GM19395 (cell line): ENCODE data around the gene TBC1D8.
A peak's percentile ranks its signal among the peaks of the same experiment; 100 is the strongest.

Source experiments
- ATAC-seq: cut with Tn5 transposase; IDR thresholded peaks from one replicate; pipeline ENCODE4 v1.9.1; 2021; ENCODE audit warnings: mild to moderate bottlenecking, moderate library complexity; ENCODE audit not compliant: unreplicated experiment

Gene TBC1D8

DNA sequence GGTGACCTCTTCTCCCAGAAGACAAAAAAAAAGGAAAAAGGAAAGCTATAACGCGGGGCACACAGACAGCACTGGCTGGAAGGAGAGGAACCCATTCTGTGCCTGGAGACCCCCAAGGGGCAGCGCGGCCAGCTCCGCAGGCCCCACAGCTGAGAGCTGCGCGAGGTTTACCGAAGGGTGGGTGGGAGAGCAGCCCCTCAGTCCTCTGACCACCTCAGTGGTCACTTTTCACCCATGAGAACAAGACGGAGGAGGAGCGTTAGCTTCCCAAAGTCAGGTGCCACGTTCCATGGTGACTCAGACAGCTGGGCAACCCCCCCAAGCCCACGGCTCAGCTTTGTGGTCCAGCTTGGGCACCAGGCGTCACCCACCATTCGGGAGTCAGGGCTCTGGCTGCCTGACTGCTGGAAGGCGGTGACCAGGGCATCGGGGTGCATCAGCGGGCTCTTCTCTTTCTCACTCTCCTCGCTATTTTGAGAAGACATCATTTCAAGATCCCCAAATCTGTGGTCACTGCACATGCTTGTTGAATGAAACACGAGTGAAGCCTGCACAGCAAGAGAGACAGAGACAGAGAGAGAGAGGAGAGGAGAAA lies 113.9 kb downstream of the TBC1D8 start:
- no peak for ATAC-seq

GRCh38 chr2:101036562-101036961 lies 114.6 kb downstream of the TBC1D8 start:
- ATAC-seq = no peak

GRCh38 chr2:101032084-101032776 lies 119.0 kb downstream of the TBC1D8 start:
- no peak for ATAC-seq

DNA sequence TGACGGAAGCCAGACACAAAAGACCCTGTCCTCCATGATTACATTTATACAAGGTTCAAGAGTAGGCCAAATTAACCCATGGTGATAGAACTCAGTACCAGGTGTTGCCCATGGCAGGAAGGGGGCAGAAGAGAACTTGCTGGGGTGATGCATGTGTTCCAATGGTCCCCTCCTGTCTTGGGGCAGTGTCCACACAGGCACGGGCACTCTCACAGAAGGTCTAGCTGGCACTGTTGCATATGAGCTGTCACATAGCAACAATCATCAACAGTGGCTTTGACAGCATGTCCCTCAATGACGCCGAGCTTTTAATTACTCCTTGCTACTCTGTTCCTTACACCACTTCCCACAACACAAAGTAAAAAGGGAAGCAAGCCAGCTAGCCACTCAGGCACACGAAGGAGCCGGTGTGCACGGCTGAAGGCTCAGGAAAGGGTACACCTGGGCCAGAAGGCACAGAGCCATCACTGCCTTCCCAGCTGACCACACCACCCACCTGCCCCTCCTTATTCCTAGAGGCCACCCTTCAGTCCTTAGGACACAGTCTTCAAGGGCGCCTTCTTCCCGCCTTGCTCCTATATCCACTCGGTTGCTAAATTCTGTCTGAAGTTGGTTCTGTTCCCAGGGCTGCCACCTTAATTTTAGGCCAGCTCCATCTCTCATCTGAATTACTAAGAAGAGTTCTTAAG lies 120.2 kb downstream of the TBC1D8 start:
- ATAC-seq = no peak

- ATAC-seq = no peak
Observed at GRCh38 chr2:101027852-101028251, 123.3 kb downstream of the TBC1D8 start.

GRCh38 chr2:101026923-101027469 lies 124.2 kb downstream of the TBC1D8 start:
- no peak for ATAC-seq

DNA sequence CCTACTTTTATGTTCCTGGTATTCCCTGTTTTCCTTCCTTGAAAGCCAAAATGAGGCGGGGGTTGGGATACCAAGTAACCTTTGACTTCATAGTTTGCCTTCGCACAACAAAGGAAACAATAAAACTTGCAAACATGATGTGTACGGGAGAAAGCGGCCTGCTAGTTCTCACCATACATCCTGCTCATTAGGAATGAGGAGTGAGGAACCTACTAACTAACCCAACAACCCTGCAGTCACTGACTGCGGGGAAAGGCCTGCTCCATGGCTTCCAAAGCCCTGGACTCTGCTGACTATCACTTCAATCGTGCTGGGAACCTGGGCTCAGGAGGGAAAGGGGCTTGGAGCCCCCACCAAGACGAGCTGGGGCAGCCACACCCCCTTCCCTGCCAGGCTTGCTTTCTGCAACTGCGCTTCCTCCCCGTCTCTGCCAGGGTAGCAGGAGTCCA lies 124.9 kb downstream of the TBC1D8 start:
- ATAC-seq = no peak

DNA sequence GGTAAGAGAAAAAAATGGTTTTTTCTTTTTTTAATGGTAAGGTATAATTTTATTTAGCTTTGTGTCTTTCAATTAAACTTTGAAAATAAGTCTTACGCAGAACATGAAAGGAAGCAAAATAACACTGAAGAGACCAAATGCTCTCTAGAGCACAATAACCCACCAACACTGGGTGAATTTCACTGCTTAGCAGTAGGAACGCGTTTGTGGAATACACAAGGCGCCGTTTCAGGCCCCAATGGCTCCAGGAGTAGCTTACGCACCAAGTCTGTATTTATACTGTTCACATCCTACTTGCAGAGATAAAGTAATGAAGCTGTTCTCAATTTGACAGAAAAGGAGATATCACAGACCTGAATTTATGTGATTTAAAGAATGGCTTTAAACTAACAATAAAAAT lies 125.6 kb downstream of the TBC1D8 start:
- ATAC-seq = no peak

GRCh38 chr2:101023327-101024107 lies 127.7 kb downstream of the TBC1D8 start:
- no peak for ATAC-seq

GRCh38 chr2:101022221-101022620 lies 129.0 kb downstream of the TBC1D8 start:
- ATAC-seq = no peak

DNA sequence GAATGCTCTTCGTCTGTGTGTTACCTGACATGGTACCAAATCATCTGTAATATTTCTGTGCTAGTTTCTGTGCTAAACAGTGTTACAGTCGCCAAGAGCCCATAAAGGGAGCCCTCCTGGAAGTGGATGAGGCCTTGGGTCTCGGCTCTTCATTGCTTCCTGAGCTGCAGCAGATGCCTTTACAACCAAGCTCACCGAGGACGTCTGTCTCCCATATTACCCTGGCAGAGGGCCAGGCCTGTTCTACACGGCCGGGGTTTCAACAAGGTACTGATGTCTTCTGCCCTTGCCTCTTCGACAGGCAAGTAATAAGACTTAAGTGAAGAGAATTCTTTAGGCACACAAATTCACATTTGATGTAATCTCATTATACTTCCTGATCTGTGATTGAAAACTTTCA lies 132.2 kb downstream of the TBC1D8 start:
- ATAC-seq = no peak

- no peak for ATAC-seq
Observed at GRCh38 chr2:101017371-101017770, 133.8 kb downstream of the TBC1D8 start.

- no peak for ATAC-seq
Observed at GRCh38 chr2:101014264-101014857, 136.8 kb downstream of the TBC1D8 start.

DNA sequence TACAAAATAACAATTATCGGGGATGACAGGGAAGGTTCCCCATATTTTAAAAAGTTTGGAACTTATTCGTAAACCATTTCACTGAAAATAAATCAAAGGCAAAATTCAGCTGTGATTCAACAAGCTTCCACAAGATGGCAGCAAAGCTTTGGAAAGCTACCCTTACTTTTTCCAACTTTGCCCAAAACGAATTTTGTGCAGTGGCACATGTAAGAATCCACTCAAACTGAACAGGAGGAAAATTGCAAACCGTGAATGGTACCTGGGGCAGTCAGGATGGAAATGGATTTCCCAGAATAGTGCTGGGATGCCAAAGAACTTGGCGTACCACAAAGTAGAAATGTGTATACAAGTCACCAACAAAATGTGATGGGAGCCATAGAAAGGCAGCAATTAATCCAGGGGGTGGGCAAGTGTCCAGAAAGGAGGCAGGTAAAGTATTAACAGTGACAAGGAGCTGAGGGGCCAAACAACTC lies 138.4 kb downstream of the TBC1D8 start:
- ATAC-seq = no peak

GRCh38 chr2:101012054-101012705 lies 139.0 kb downstream of the TBC1D8 start:
- peak; percentile 89 for ATAC-seq

DNA sequence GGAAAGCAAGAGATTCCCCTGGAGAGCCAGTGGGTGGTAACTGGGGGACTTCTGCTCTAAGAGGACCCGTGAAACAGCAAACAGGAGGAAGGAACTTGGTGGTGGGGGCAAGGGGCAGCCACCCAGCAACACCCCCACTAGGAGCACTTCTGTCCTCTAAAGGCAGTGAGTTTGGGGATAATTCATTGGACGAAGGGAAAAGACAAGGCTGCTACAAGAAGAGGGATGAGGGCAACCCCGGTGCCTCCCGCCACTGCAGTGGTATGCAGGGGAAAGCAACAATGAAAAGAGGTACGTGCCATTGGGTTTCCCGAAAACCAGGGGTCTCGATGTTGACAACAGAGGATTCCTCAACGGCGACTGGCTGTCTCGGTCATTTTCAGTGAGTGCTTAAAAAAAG lies 140.0 kb downstream of the TBC1D8 start:
- ATAC-seq = no peak

DNA sequence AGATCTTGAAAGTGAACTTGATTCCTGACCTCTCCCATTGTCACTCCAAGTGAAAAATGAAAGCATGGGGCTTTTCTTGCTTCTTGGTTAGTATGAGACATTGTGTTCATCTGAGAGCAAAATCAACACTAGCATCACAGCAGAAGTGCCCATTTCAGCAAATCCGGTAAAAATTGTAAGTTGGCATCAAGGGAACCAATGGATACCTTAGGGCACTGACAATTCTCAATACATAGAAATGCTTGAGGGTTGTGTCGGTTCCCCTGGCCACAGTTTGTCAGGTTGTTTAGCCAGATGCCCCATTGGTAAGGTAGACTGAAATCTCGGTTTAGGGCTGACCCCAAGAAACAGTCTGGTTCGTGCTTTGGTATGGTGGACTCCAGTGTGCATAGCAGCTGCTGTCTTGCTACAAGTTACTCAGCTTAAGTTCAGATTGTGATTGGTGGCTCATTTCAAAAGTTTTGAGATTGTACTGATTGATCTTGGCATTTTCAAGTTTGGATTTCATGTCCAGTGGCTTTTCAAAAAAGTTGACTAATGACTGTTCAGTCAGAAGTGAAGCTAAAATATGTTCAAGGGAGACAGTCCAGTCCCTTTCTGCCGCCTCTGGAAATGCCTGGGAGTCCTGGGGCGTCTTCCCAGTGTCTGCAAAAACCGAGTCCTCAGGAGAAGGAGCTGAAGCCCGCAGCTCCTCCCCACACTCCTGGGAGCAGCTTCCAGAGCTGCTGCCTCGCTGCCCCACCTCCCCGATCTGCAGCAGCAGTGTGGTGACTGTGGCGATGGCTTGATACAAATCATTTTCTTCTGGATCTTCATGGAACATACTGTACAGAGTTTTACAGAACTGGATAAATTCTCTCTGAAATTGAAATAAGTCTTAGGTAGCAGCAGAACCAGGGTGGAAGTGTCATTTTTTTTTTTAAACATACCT lies 143.5 kb downstream of the TBC1D8 start:
- ATAC-seq = no peak

DNA sequence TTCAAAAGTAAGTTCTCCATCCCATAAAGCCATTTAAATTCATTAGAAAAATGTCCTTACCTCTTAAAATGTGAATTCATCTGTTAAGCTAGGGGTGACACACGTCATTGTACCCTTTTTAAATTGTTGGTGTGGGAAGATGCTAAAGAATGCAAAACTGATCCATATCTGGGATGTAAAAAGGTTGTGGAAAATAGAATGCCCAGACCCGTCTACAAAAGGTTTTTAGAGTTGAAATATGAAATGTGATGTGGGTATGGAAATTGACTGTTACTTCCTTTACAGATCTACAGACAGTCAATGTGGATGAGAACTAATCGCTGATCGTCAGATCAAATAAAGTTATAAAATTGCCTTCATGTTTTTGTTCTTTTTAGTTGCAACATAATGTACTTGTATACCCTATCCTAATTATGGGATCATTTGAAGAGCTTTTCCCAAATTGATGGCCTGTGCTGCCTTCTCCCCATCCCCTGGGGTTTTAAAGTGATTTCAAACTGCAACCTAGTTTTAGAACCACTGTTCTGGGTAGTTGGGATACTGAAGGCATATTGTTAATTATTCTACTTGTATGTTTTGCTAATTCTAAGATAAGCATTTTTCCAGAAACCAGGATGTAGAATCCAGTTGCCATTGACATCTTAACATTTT lies 145.0 kb downstream of the TBC1D8 start:
- no peak for ATAC-seq
